MCF 10A (cell line): ENCODE results near the gene NPW. TPM values are rescaled to one million over a fixed set of nuclear protein-coding genes. Genes with fewer than 3 reads are reported as not detected.

Experiments
- BruUV-seq: library from RNA; stranded (reverse); fragments of 400-500 nt; replicated peaks from 2 replicates; lab custom pipeline; 2021; lab: Mats Ljungman, UMichigan
- CTCF ChIA-PET: fragments of 300-600 bp; sonication (Branson Sonifier 250); formaldehyde crosslinking; extraction: SDS; loops from one replicate; lab custom pipeline; 2021; ENCODE audit warnings: antibody characterized with exemption, inconsistent platforms; lab: Yijun Ruan, JAX
- POLR2A ChIA-PET: fragments of 300-600, 350-650 bp; sonication (Branson Sonifier 250); formaldehyde crosslinking; extraction: SDS; loops from one replicate; lab custom pipeline; 2020; ENCODE audit warnings: antibody characterized with exemption, inconsistent platforms; lab: Yijun Ruan, JAX
- DNase-seq: peaks from one replicate; pipeline ENCODE4 v3.0.0-alpha.2; 2018; ENCODE audit not compliant: unreplicated experiment
- H3K27ac Mint-ChIP-seq: one replicate; pipeline ENCODE4 v1.8.0; 2022; ENCODE audit warnings: mild to moderate bottlenecking, low read depth, mixed read lengths; ENCODE audit not compliant: unreplicated experiment
- H3K27me3 Mint-ChIP-seq: one replicate; pipeline ENCODE4 v1.8.0; 2022; ENCODE audit warnings: mixed read lengths; ENCODE audit not compliant: insufficient read depth, unreplicated experiment
- H3K36me3 Mint-ChIP-seq: one replicate; pipeline ENCODE4 v1.8.0; 2022; ENCODE audit warnings: mild to moderate bottlenecking, moderate library complexity, mixed read lengths; ENCODE audit not compliant: insufficient read depth, unreplicated experiment
- H3K4me1 Mint-ChIP-seq: one replicate; pipeline ENCODE4 v1.8.0; 2022; ENCODE audit warnings: mixed read lengths; ENCODE audit not compliant: insufficient read depth, unreplicated experiment
- H3K4me3 Mint-ChIP-seq: one replicate; pipeline ENCODE4 v1.8.0; 2022; ENCODE audit warnings: mild to moderate bottlenecking, moderate library complexity, mixed read lengths; ENCODE audit not compliant: unreplicated experiment
- H3K9me3 Mint-ChIP-seq: one replicate; pipeline ENCODE4 v1.8.0; 2022; ENCODE audit warnings: mixed read lengths; ENCODE audit not compliant: unreplicated experiment
- intact Hi-C: fragments of 100-400 bp; cut with micrococcal nuclease; formaldehyde crosslinking; loops from 2 replicates; pipeline ENCODE4 v1.14.1; 2022
- total RNA-seq: library from RNA; stranded (reverse); gene quantifications from 2 replicates; pipeline ENCODE4 v1.2.3, GENCODE V29; 2022
- TF ChIP-seq, protein P1 (sequence below): fragments of 200-600 bp; IDR thresholded peaks from one replicate; pipeline ENCODE4 v1.8.0; 2022; ENCODE audit warnings: antibody characterized with exemption, mild to moderate bottlenecking; ENCODE audit not compliant: unreplicated experiment

The NPW gene
- total RNA-seq, 1 experiment from 2014 or later, result 4.9 TPM

DNA sequence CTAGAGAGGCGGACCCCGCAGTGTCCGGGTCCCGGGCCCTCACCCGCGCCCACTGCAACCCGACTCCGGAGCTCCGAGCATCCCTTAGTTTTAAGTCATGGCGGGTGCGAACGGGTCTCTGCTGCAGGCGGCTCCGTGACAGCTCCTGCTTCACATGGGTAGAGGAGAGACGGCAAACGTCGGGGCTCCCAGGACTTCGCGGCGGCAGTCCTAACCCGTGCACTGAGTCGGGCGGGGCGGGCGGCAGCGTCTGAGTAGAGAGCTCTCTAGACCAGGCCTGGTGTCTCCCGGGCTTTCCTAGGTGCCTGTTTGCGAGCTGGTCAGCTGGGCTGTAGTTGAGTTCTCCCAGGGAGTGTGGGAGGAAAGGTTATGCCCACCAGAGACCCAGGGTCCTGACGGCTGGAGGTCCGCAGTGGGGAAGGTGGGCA, 28.5 kb downstream of the NPW start:
- Mint-ChIP-seq H3K4me1 (peaks cover 20% of the 10 kb centered on the region), H3K9me3 (no peaks in the 10 kb centered on the region), H3K36me3 (peaks cover 23% of the 10 kb centered on the region), H3K27me3 (no peaks in the 10 kb centered on the region), H3K4me3 (peak overlapping the region; percentile 86), H3K27ac (peak overlapping the region; percentile 63)
- intact Hi-C loops, result no loop called here
- POLR2A ChIA-PET, result interaction anchor here (0.6 to 3.0 kb wide), 20 partner anchors 8 to 1623 kb away, joined by 3 to 33 read pairs (median 6); partner anchors contain the start of genes MLST8, NHERF2, RAB11FIP3 and RPS2
- CTCF ChIA-PET, result interaction anchor here (0.5 to 3.4 kb wide), 10 partner anchors 16 to 92 kb away, joined by 3 to 15 read pairs (median 4); no protein-coding TSS in a partner anchor
- DNase-seq, result no peak
- no TSS peak for BruUV-seq
- TF ChIP-seq, protein P1, sequence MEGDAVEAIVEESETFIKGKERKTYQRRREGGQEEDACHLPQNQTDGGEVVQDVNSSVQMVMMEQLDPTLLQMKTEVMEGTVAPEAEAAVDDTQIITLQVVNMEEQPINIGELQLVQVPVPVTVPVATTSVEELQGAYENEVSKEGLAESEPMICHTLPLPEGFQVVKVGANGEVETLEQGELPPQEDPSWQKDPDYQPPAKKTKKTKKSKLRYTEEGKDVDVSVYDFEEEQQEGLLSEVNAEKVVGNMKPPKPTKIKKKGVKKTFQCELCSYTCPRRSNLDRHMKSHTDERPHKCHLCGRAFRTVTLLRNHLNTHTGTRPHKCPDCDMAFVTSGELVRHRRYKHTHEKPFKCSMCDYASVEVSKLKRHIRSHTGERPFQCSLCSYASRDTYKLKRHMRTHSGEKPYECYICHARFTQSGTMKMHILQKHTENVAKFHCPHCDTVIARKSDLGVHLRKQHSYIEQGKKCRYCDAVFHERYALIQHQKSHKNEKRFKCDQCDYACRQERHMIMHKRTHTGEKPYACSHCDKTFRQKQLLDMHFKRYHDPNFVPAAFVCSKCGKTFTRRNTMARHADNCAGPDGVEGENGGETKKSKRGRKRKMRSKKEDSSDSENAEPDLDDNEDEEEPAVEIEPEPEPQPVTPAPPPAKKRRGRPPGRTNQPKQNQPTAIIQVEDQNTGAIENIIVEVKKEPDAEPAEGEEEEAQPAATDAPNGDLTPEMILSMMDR, result no peak

DNA sequence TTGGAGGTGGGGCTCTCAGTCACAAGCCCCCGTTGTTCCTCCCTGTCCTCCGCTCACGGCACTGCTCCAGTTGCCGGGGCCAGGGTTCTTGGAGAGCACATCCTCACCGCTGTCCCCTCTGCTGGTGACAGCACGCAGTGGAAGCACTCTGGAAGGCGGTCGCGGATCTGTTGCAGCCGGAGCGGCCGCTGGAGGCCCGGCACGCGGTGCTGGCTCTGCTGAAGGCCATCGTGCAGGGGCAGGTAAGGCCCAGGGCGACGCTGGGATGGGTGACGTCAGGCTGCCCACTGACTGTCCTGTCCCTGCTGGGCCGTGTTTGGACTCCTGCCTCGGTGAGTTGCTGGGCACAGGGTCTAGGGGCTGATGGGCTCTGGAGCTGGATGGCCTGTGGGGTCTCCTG, 33.6 kb downstream of the NPW start:
- H3K4me3 Mint-ChIP-seq, result no peak overlapping the region
- TF ChIP-seq, protein P1, result no peak
- peaks cover 38% of the 10 kb centered on the region for H3K36me3 Mint-ChIP-seq
- no peaks in the 10 kb centered on the region for H3K27me3 Mint-ChIP-seq
- H3K9me3 Mint-ChIP-seq, result no peaks in the 10 kb centered on the region
- no TSS peak for BruUV-seq
- ChIA-PET POLR2A (interaction anchor here (0.5 kb wide), 1 partner anchor 86 kb away, joined by 3 read pairs; no protein-coding TSS in a partner anchor), CTCF (interaction anchor here (0.6 kb wide), 1 partner anchor 123 kb away, joined by 3 read pairs; no protein-coding TSS in a partner anchor)
- no peak overlapping the region for H3K27ac Mint-ChIP-seq
- H3K4me1 Mint-ChIP-seq, result peaks cover 6% of the 10 kb centered on the region
- intact Hi-C loops, result no loop called here
- no peak for DNase-seq

DNA sequence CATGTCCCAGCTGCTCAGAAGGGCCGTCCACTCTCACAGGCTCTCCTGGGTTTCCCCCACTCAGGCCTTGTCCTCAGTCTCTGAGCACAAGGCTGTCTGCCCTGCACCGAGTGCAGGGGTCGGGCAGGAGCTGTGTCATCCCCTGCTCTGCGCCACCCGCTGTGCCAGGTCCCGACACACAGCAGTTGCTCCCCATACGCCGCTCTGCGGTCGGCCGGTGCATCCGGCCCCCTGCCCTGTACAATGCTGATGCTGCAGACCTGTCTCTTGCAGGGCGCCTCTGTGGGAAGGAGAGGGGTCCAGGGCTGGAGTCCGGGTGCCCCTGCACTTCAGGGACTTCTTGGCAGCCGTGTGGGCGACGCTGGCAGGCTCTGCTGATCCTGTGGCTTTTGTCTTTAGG, 34.3 kb downstream of the NPW start:
- Mint-ChIP-seq H3K4me3 (no peak overlapping the region), H3K36me3 (peaks cover 38% of the 10 kb centered on the region), H3K27me3 (no peaks in the 10 kb centered on the region), H3K4me1 (no peaks in the 10 kb centered on the region), H3K27ac (no peak overlapping the region), H3K9me3 (no peaks in the 10 kb centered on the region)
- TF ChIP-seq, protein P1, result no peak
- ChIA-PET CTCF (no interaction called here), POLR2A (interaction anchor here (0.5 kb wide), 1 partner anchor 85 kb away, joined by 3 read pairs; no protein-coding TSS in a partner anchor)
- BruUV-seq, result no TSS peak
- no peak for DNase-seq
- intact Hi-C loops, result no loop called here

DNA sequence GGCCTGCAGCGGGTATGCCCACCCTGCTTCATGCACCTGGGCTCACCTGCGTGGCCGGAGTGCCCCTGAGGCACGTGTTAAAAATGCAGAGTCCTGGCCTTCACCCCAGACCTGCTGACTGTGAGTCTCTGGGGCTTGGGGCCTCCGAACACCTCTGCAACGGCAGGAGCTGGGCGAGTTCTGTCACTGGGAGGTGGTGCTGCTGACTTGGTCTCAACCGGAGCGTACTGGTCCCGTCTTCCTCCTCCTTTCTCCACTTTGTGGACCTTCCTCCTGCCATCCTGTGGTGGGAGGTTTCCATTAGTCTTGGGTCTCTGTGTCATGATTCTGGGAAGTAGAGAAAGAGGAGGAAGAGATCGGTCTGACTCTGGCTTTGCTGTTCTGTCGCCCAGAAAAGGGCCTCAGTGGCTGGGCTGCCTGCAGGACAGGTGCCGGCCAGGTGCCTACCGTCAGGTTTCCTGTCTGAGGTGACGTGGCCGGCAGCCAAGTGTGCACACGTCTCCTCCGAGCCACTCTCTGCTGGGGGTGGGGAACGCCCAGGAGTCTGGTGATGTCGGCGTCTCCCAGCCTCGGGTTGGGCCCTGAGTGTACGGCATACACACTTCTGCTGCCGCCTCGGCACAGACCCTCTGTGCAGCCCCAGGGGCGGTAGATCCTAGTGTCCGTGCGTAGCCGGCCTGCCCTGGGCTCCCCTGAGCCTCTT, 35.1 kb downstream of the NPW start:
- H3K4me1 Mint-ChIP-seq, result no peaks in the 10 kb centered on the region
- no peaks in the 10 kb centered on the region for H3K9me3 Mint-ChIP-seq
- DNase-seq, result no peak
- no TSS peak for BruUV-seq
- TF ChIP-seq, protein P1, result no peak
- no peak overlapping the region for H3K27ac Mint-ChIP-seq
- H3K36me3 Mint-ChIP-seq, result peaks cover 38% of the 10 kb centered on the region
- ChIA-PET CTCF (interaction anchor here (0.6 kb wide), 1 partner anchor 140 kb away, joined by 3 read pairs; no protein-coding TSS in a partner anchor), POLR2A (no interaction called here)
- no peak overlapping the region for H3K4me3 Mint-ChIP-seq
- no peaks in the 10 kb centered on the region for H3K27me3 Mint-ChIP-seq
- intact Hi-C loops, result no loop called here
